HEK293 (cell line): Measurements from ENCODE around the gene PCDHA13.

Source experiments
- KLF10 ChIP-seq: fragments of 450-650 bp; IDR thresholded peaks from 2 replicates; pipeline ENCODE4 v1.5.1; 2018; ENCODE audit warnings: missing biosample characterization, mild to moderate bottlenecking, missing genetic modification characterization
- MZF1 ChIP-seq: fragments of 450-650 bp; formaldehyde crosslinking; IDR thresholded peaks from 2 replicates; pipeline ENCODE4 v1.5.1; 2017; ENCODE audit warnings: missing biosample characterization, missing genetic modification characterization, borderline replicate concordance
- RBAK ChIP-seq: fragments of 450-650 bp; formaldehyde crosslinking; IDR thresholded peaks from 2 replicates; pipeline ENCODE4 v1.5.1; 2016; ENCODE audit warnings: missing biosample characterization, missing genetic modification characterization
- REPIN1 ChIP-seq: fragments of 450-650 bp; formaldehyde crosslinking; IDR thresholded peaks from 2 replicates; pipeline ENCODE4 v1.5.1; 2017; ENCODE audit warnings: missing biosample characterization, missing genetic modification characterization, low read depth
- REST ChIP-seq: fragments of 450-650 bp; formaldehyde crosslinking; IDR thresholded peaks from 2 replicates; pipeline ENCODE4 v1.5.1; 2016; ENCODE audit warnings: missing biosample characterization, missing genetic modification characterization
- ZBTB48 ChIP-seq: fragments of 450-650 bp; formaldehyde crosslinking; IDR thresholded peaks from 2 replicates; pipeline ENCODE4 v1.5.1; 2016; ENCODE audit warnings: missing biosample characterization, missing genetic modification characterization
- ZBTB49 ChIP-seq: fragments of 450-650 bp; formaldehyde crosslinking; IDR thresholded peaks from 2 replicates; pipeline ENCODE4 v1.5.1; 2016; ENCODE audit warnings: missing biosample characterization, missing genetic modification characterization, low read depth
- ZBTB8A ChIP-seq: fragments of 450-650 bp; formaldehyde crosslinking; IDR thresholded peaks from 2 replicates; pipeline ENCODE4 v1.5.1; 2016; ENCODE audit warnings: missing biosample characterization, missing genetic modification characterization
- ZFP3 ChIP-seq: fragments of 450-650 bp; formaldehyde crosslinking; IDR thresholded peaks from 2 replicates; pipeline ENCODE4 v1.5.1; 2016; ENCODE audit warnings: low read depth, missing biosample characterization, missing genetic modification characterization
- ZFP37 ChIP-seq: fragments of 450-650 bp; formaldehyde crosslinking; IDR thresholded peaks from 2 replicates; pipeline ENCODE4 v1.5.1; 2016; ENCODE audit warnings: missing biosample characterization, missing genetic modification characterization
- ZFP69B ChIP-seq: fragments of 450-650 bp; formaldehyde crosslinking; IDR thresholded peaks from 2 replicates; pipeline ENCODE4 v1.5.1; 2016; ENCODE audit warnings: missing biosample characterization, missing genetic modification characterization
- ZNF112 ChIP-seq: fragments of 450-650 bp; formaldehyde crosslinking; IDR thresholded peaks from 2 replicates; pipeline ENCODE4 v1.5.0; 2017; ENCODE audit warnings: missing biosample characterization, missing genetic modification characterization
- ZNF140 ChIP-seq: fragments of 450-650 bp; formaldehyde crosslinking; IDR thresholded peaks from 2 replicates; pipeline ENCODE4 v1.5.1; 2016; ENCODE audit warnings: missing biosample characterization, missing genetic modification characterization
- ZNF155 ChIP-seq: fragments of 450-650 bp; formaldehyde crosslinking; IDR thresholded peaks from 2 replicates; pipeline ENCODE4 v1.5.1; 2016; ENCODE audit warnings: missing biosample characterization, missing genetic modification characterization
- ZNF184 ChIP-seq: fragments of 450-650 bp; IDR thresholded peaks from 2 replicates; pipeline ENCODE4 v1.5.1; 2018; ENCODE audit warnings: missing biosample characterization, mild to moderate bottlenecking, missing genetic modification characterization
- ZNF202 ChIP-seq: fragments of 450-650 bp; formaldehyde crosslinking; IDR thresholded peaks from 2 replicates; pipeline ENCODE4 v1.5.1; 2016; ENCODE audit warnings: missing biosample characterization, missing genetic modification characterization, borderline replicate concordance
- ZNF26 ChIP-seq: fragments of 450-650 bp; formaldehyde crosslinking; IDR thresholded peaks from 2 replicates; pipeline ENCODE4 v1.5.1; 2016; ENCODE audit warnings: missing biosample characterization, missing genetic modification characterization
- ZNF335 ChIP-seq: fragments of 450-650 bp; formaldehyde crosslinking; conservative IDR thresholded peaks from 2 replicates; pipeline ENCODE4 v1.5.1; 2016; ENCODE audit warnings: missing biosample characterization, missing genetic modification characterization
- ZNF394 ChIP-seq: fragments of 450-650 bp; formaldehyde crosslinking; IDR thresholded peaks from 2 replicates; pipeline ENCODE4 v1.5.1; 2016; ENCODE audit warnings: missing biosample characterization, missing genetic modification characterization, mild to moderate bottlenecking, moderate library complexity, borderline replicate concordance
- ZNF501 ChIP-seq: fragments of 450-650 bp; formaldehyde crosslinking; IDR thresholded peaks from 2 replicates; pipeline ENCODE4 v1.5.1; 2016; ENCODE audit warnings: missing biosample characterization, missing genetic modification characterization
- ZNF510 ChIP-seq: fragments of 450-650 bp; formaldehyde crosslinking; IDR thresholded peaks from 2 replicates; pipeline ENCODE4 v1.5.1; 2018; ENCODE audit warnings: mild to moderate bottlenecking, missing genetic modification characterization, missing biosample characterization; ENCODE audit not compliant: insufficient replicate concordance
- ZNF530 ChIP-seq: fragments of 450-650 bp; formaldehyde crosslinking; IDR thresholded peaks from 2 replicates; pipeline ENCODE4 v1.5.1; 2016; ENCODE audit warnings: low read depth, missing biosample characterization, missing genetic modification characterization
- ZNF558 ChIP-seq: fragments of 450-650 bp; formaldehyde crosslinking; IDR thresholded peaks from 2 replicates; pipeline ENCODE4 v1.5.1; 2016; ENCODE audit warnings: missing biosample characterization, missing genetic modification characterization
- ZNF600 ChIP-seq: fragments of 450-650 bp; formaldehyde crosslinking; IDR thresholded peaks from 2 replicates; pipeline ENCODE4 v1.5.1; 2016; ENCODE audit warnings: missing biosample characterization, missing genetic modification characterization
- ZNF621 ChIP-seq: fragments of 450-650 bp; formaldehyde crosslinking; IDR thresholded peaks from 2 replicates; pipeline ENCODE4 v1.5.1; 2017; ENCODE audit warnings: missing biosample characterization, missing genetic modification characterization
- ZNF660 ChIP-seq: fragments of 450-650 bp; IDR thresholded peaks from 2 replicates; pipeline ENCODE4 v1.5.1; 2018; ENCODE audit warnings: missing biosample characterization, mild to moderate bottlenecking, missing genetic modification characterization
- ZNF701 ChIP-seq: fragments of 450-650 bp; formaldehyde crosslinking; IDR thresholded peaks from 2 replicates; pipeline ENCODE4 v1.5.1; 2016; ENCODE audit warnings: missing biosample characterization, missing genetic modification characterization
- ZNF707 ChIP-seq: fragments of 450-650 bp; formaldehyde crosslinking; IDR thresholded peaks from 2 replicates; pipeline ENCODE4 v1.5.1; 2016; ENCODE audit warnings: missing biosample characterization, missing genetic modification characterization
- ZNF76 ChIP-seq: fragments of 450-650 bp; formaldehyde crosslinking; IDR thresholded peaks from 2 replicates; pipeline ENCODE4; 2016; ENCODE audit warnings: low read depth, missing biosample characterization, missing genetic modification characterization, borderline replicate concordance
- ZNF785 ChIP-seq: fragments of 450-650 bp; formaldehyde crosslinking; IDR thresholded peaks from 2 replicates; pipeline ENCODE4 v1.5.1; 2016; ENCODE audit warnings: missing biosample characterization, missing genetic modification characterization
- ZSCAN16 ChIP-seq: fragments of 450-650 bp; formaldehyde crosslinking; IDR thresholded peaks from 2 replicates; pipeline ENCODE4 v1.5.1; 2016; ENCODE audit warnings: missing biosample characterization, missing genetic modification characterization
- ZSCAN23 ChIP-seq: fragments of 450-650 bp; formaldehyde crosslinking; IDR thresholded peaks from 2 replicates; pipeline ENCODE4 v1.5.1; 2016; ENCODE audit warnings: missing biosample characterization, missing genetic modification characterization
- TF ChIP-seq, protein P1 (sequence below): fragments of 450-650 bp; formaldehyde crosslinking; IDR thresholded peaks from 2 replicates; pipeline ENCODE4 v1.5.1; 2017; ENCODE audit warnings: missing biosample characterization, missing genetic modification characterization

Gene PCDHA13

GRCh38 chr5:140926443-140927227 is 44.7 kb downstream of the PCDHA13 start (continued):
- TF ChIP-seq ZNF660 (peak; percentile 96), ZNF785 (tag by site-specific recombination) (no peak), ZNF394 (peak; percentile 46; the same call in 1 of the 2 replicates), ZNF335 (peak; percentile 50), ZFP69B (no peak), REST (tag by site-specific recombination) (0 out of 2 replicates have a peak, but pooled peaks have one; percentile 22), MZF1 (no peak), ZNF184 (tag by site-specific recombination) (no peak), REPIN1 (tag by site-specific recombination) (no peak), ZNF600 (peak; percentile 92), ZNF501 (tag by site-specific recombination) (peak; percentile 69; the same call in 1 of the 2 replicates), ZNF202 (no peak), ZNF707 (tag by site-specific recombination) (no peak), ZSCAN23 (tag by site-specific recombination) (no peak), ZNF112 (tag by site-specific recombination) (no peak), ZFP37 (peak; percentile 89; the same call in 1 of the 2 replicates), ZNF140 (no peak), ZSCAN16 (tag by site-specific recombination) (no peak), ZBTB8A (tag by site-specific recombination) (peak; percentile 82), ZBTB49 (tag by site-specific recombination) (no peak), ZFP3 (no peak), ZNF76 (0 out of 2 replicates have a peak, but pooled peaks have one; percentile 15), ZNF155 (no peak), ZBTB48 (tag by site-specific recombination) (no peak), ZNF621 (tag by site-specific recombination) (no peak), RBAK (no peak), ZNF701 (tag by site-specific recombination) (no peak), ZNF558 (tag by site-specific recombination) (no peak), KLF10 (tag by site-specific recombination) (no peak), ZNF530 (no peak), ZNF26 (tag by site-specific recombination) (no peak), ZNF510 (tag by site-specific recombination) (no peak)
- TF ChIP-seq, protein P1, sequence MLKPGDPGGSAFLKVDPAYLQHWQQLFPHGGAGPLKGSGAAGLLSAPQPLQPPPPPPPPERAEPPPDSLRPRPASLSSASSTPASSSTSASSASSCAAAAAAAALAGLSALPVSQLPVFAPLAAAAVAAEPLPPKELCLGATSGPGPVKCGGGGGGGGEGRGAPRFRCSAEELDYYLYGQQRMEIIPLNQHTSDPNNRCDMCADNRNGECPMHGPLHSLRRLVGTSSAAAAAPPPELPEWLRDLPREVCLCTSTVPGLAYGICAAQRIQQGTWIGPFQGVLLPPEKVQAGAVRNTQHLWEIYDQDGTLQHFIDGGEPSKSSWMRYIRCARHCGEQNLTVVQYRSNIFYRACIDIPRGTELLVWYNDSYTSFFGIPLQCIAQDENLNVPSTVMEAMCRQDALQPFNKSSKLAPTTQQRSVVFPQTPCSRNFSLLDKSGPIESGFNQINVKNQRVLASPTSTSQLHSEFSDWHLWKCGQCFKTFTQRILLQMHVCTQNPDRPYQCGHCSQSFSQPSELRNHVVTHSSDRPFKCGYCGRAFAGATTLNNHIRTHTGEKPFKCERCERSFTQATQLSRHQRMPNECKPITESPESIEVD (tag by site-specific recombination), result no peak
